Measurements from ENCODE around the gene CAMK1.

GRCh38 chr3:9797196-9797945 is 27.6 kb upstream of the CAMK1 start:
- TF ChIP-seq CTCF (IDR thresholded peaks at IDR 0.05; ENCODE audit: insufficient read depth, low read length) (no peak), POLR2AphosphoS5 (IDR thresholded peaks at IDR 0.05; ENCODE audit: low read depth) (no peak), REST (IDR thresholded peaks at IDR 0.05; ENCODE audit: insufficient replicate concordance, low read depth) (no peak)
